K562 (cell line): Measurements from ENCODE around the gene TRNAU1AP. TPM values are rescaled to one million over a fixed set of nuclear protein-coding genes. Genes with fewer than 3 reads are reported as not detected.

ENCODE experiments used
- ARHGAP35 ChIP-seq: fragments of 450-650 bp; IDR thresholded peaks from 2 replicates; pipeline ENCODE4 v1.6.1; 2018; ENCODE audit not compliant: partially characterized antibody
- ARID1B ChIP-seq: fragments of 450-650 bp; IDR thresholded peaks from 2 replicates; pipeline ENCODE4 v1.6.1; 2016; ENCODE audit warnings: antibody characterized with exemption, mild to moderate bottlenecking, inconsistent platforms
- CUX1 ChIP-seq: fragments of 200-800 bp; sonication (Bioruptor generic); IDR thresholded peaks from 2 replicates; pipeline ENCODE4 v1.6.1; 2016; ENCODE audit warnings: missing genetic modification characterization, missing compliant biosample characterization
- EP300 ChIP-seq: IDR thresholded peaks from 2 replicates; pipeline ENCODE4 v1.6.1; 2012; ENCODE audit warnings: low read length, improper control_type of control experiment
- RERE ChIP-seq: sonication (generic); formaldehyde crosslinking; IDR thresholded peaks from 2 replicates; pipeline ENCODE4 v1.8.0; 2023; ENCODE audit warnings: missing genetic modification reagents, mild to moderate bottlenecking, borderline replicate concordance
- SMARCA4 ChIP-seq: fragments of 450-650 bp; IDR thresholded peaks from 2 replicates; pipeline ENCODE4 v1.6.1; 2016
- SP1 ChIP-seq: sonication (generic); formaldehyde crosslinking; IDR thresholded peaks from 2 replicates; pipeline ENCODE4 v1.8.1; 2022; ENCODE audit warnings: mild to moderate bottlenecking, missing genetic modification reagents
- ZNF584 ChIP-seq: fragments of 200-800 bp; sonication (Bioruptor generic); IDR thresholded peaks from 2 replicates; pipeline ENCODE4 v1.6.1; 2016; ENCODE audit warnings: low read depth, mild to moderate bottlenecking, missing genetic modification characterization, missing compliant biosample characterization
- polyA plus RNA-seq, 8 experiments: library from polyadenylated mRNA; depleted of rRNA in 4 of 8; stranded (reverse) in 5 of 8; unstranded in 3 of 8; fragments of >200 nt; fragmentation: Nextera tagmentation in 2 of 8; fragmentation: Illumina TruSeq in 1 of 8; extraction: Ambion mirVana in 2 of 8; extraction: Trizol in 1 of 8; gene quantifications; 2 replicates each; pipeline versions ENCODE4 v1.2.1 to v1.2.3, GENCODE V29; 2011 to 2014; ENCODE audit warnings: inconsistent platforms in 1 of 8, missing spikeins in 1 of 8
- total RNA-seq, 7 experiments: library from RNA; depleted of rRNA in 6 of 7; stranded (reverse); fragments of >200 nt in 6 of 7; fragmentation: Illumina TruSeq in 2 of 7; extraction: Trizol in 2 of 7; gene quantifications; 2 replicates each; pipeline versions ENCODE4 v1.2.1 to v1.2.3, GENCODE V29; 2011 to 2021; ENCODE audit warnings: low replicate concordance in 1 of 7
- TF ChIP-seq, protein P1 (sequence below): sonication (generic); formaldehyde crosslinking; IDR thresholded peaks from 2 replicates; pipeline ENCODE4 v1.8.0; 2022; ENCODE audit warnings: mild to moderate bottlenecking, missing genetic modification reagents
- TF ChIP-seq, protein P2 (sequence below): sonication (generic); formaldehyde crosslinking; IDR thresholded peaks from 2 replicates; pipeline ENCODE4 v1.8.0; 2022; ENCODE audit warnings: mild to moderate bottlenecking, low read depth, missing genetic modification reagents

TRNAU1AP gene
- total and polyA plus RNA-seq, 9 of the 15 experiments (the other 6 are each of a cell fraction or from before 2014, with no cell fraction given): 34.9 to 110 (median 46.3) TPM

GRCh38 chr1:28509705-28510272, 43.1 kb upstream of the TRNAU1AP start (continued):
- peak; percentile 80 for TF ChIP-seq ARHGAP35
- TF ChIP-seq, protein P1, sequence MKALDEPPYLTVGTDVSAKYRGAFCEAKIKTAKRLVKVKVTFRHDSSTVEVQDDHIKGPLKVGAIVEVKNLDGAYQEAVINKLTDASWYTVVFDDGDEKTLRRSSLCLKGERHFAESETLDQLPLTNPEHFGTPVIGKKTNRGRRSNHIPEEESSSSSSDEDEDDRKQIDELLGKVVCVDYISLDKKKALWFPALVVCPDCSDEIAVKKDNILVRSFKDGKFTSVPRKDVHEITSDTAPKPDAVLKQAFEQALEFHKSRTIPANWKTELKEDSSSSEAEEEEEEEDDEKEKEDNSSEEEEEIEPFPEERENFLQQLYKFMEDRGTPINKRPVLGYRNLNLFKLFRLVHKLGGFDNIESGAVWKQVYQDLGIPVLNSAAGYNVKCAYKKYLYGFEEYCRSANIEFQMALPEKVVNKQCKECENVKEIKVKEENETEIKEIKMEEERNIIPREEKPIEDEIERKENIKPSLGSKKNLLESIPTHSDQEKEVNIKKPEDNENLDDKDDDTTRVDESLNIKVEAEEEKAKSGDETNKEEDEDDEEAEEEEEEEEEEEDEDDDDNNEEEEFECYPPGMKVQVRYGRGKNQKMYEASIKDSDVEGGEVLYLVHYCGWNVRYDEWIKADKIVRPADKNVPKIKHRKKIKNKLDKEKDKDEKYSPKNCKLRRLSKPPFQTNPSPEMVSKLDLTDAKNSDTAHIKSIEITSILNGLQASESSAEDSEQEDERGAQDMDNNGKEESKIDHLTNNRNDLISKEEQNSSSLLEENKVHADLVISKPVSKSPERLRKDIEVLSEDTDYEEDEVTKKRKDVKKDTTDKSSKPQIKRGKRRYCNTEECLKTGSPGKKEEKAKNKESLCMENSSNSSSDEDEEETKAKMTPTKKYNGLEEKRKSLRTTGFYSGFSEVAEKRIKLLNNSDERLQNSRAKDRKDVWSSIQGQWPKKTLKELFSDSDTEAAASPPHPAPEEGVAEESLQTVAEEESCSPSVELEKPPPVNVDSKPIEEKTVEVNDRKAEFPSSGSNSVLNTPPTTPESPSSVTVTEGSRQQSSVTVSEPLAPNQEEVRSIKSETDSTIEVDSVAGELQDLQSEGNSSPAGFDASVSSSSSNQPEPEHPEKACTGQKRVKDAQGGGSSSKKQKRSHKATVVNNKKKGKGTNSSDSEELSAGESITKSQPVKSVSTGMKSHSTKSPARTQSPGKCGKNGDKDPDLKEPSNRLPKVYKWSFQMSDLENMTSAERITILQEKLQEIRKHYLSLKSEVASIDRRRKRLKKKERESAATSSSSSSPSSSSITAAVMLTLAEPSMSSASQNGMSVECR (CRISPR knock-in tag): no peak
- TF ChIP-seq SMARCA4: no peak
- TF ChIP-seq, protein P2, sequence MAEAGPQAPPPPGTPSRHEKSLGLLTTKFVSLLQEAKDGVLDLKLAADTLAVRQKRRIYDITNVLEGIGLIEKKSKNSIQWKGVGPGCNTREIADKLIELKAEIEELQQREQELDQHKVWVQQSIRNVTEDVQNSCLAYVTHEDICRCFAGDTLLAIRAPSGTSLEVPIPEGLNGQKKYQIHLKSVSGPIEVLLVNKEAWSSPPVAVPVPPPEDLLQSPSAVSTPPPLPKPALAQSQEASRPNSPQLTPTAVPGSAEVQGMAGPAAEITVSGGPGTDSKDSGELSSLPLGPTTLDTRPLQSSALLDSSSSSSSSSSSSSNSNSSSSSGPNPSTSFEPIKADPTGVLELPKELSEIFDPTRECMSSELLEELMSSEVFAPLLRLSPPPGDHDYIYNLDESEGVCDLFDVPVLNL (CRISPR knock-in tag): no peak
- no peak for TF ChIP-seq CUX1
- no peak for TF ChIP-seq RERE (CRISPR knock-in tag)
- TF ChIP-seq EP300: no peak
- 0 out of 2 replicates have a peak, but pooled peaks have one; percentile 24 for TF ChIP-seq ZNF584
- no peak for TF ChIP-seq ARID1B
- no peak; the same call in none of the 2 replicates for TF ChIP-seq SP1 (CRISPR knock-in tag)
